Fibroblast of mammary gland (primary cell): ENCODE data around the gene WWOX.

ENCODE experiments used
- DNase-seq: peaks from one replicate; pipeline ENCODE4 v3.0.0-alpha.2; 2010; ENCODE audit warnings: low read depth
- H3K4me3 ChIP-seq: 2 replicates; pipeline ENCODE4 v1.5.1; 2011; ENCODE audit warnings: low read depth, mild to moderate bottlenecking, low read length, moderate library complexity; ENCODE audit not compliant: control insufficient read depth
- CTCF ChIP-seq: conservative IDR thresholded peaks from 2 replicates; pipeline ENCODE4 v1.5.1; 2011; ENCODE audit warnings: low read depth, low read length, inconsistent platforms; ENCODE audit not compliant: control insufficient read depth, insufficient read depth

Gene WWOX

GRCh38 chr16:78748220-78748929 is 648.9 kb downstream of the WWOX start:
- TF ChIP-seq CTCF, result no peak
- no peak for DNase-seq
- no peak overlapping the region for H3K4me3 ChIP-seq

- DNase-seq, result no peak
- TF ChIP-seq CTCF, result no peak
Observed at GRCh38 chr16:78749745-78750268, 650.4 kb downstream of the WWOX start.

GRCh38 chr16:78750611-78751010 is 651.2 kb downstream of the WWOX start:
- no peak for TF ChIP-seq CTCF
- H3K4me3 ChIP-seq, result no peak overlapping the region
- no peak for DNase-seq

More at GRCh38 chr16:78749745-78750268, 650.4 kb downstream of the WWOX start:
- no peak overlapping the region for H3K4me3 ChIP-seq

- no peak for DNase-seq
- no peak overlapping the region for H3K4me3 ChIP-seq
- TF ChIP-seq CTCF, result no peak
Observed at GRCh38 chr16:78751601-78752000, 652.1 kb downstream of the WWOX start.

- DNase-seq, result no peak
- TF ChIP-seq CTCF, result no peak
- H3K4me3 ChIP-seq, result no peak overlapping the region
Observed at GRCh38 chr16:78754713-78755112, 655.3 kb downstream of the WWOX start.

- TF ChIP-seq CTCF, result no peak
- H3K4me3 ChIP-seq, result no peak overlapping the region
- DNase-seq, result no peak
Observed at GRCh38 chr16:78755751-78756661, 656.6 kb downstream of the WWOX start.
